H1 (cell line): ENCODE measurements around the gene CABLES2. TPM values are rescaled to one million over a fixed set of nuclear protein-coding genes. Genes with fewer than 3 reads are reported as not detected.
A peak's percentile ranks its signal among the peaks of the same experiment; 100 is the strongest.

Experiments
- CTCF ChIA-PET: fragments of 300-600 bp; sonication (Branson Sonifier 250); formaldehyde crosslinking; loops from one replicate; lab custom pipeline; 2021; ENCODE audit not compliant: partially characterized antibody; lab: Charles Lee
- POLR2A ChIA-PET: fragments of 300-600 bp; sonication (Branson Sonifier 250); formaldehyde crosslinking; loops from one replicate; lab custom pipeline; 2021; ENCODE audit warnings: inconsistent platforms; ENCODE audit not compliant: partially characterized antibody; lab: Charles Lee
- DNase-seq, 2 experiments: peaks; one replicate each; pipeline versions ENCODE4 v3.0.0 to v3.0.0-alpha.2; 2010 to 2022; ENCODE audit warnings: low spot score in 2 of 2, low read depth in 1 of 2, mixed read lengths in 1 of 2
- FAIRE-seq: peaks from 2 replicates; lab custom pipeline; 2011; peaks lifted over from hg19 to GRCh38; lab: Jason Lieb, UNC
- H2AFZ ChIP-seq: 2 replicates; pipeline ENCODE4 v1.8.1; 2012; ENCODE audit warnings: low read length, inconsistent platforms
- H2AK5ac ChIP-seq: 2 replicates; pipeline ENCODE4 v1.6.1; 2013; ENCODE audit warnings: low read depth, low read length
- H2BK120ac ChIP-seq: replicated peaks from 2 replicates; pipeline ENCODE3; 2013; ENCODE audit warnings: low read depth, low read length, inconsistent platforms
- H2BK12ac ChIP-seq: 2 replicates; pipeline ENCODE4 v1.6.1; 2013; ENCODE audit warnings: low read depth, low read length
- H2BK15ac ChIP-seq: 2 replicates; pipeline ENCODE4 v1.6.1; 2013; ENCODE audit warnings: low read length
- H2BK20ac ChIP-seq: 2 replicates; pipeline ENCODE4 v1.6.1; 2013; ENCODE audit warnings: low read length
- H2BK5ac ChIP-seq: 2 replicates; pipeline ENCODE4 v1.6.1; 2013; ENCODE audit warnings: low read depth, low read length
- H3K14ac ChIP-seq: 2 replicates; pipeline ENCODE4 v1.6.1; 2013; ENCODE audit warnings: inconsistent platforms; ENCODE audit not compliant: insufficient read length
- H3K18ac ChIP-seq: 2 replicates; pipeline ENCODE4 v1.6.1; 2013; ENCODE audit warnings: low read length; ENCODE audit errors: extremely low read depth
- H3K23ac ChIP-seq: 2 replicates; pipeline ENCODE4 v1.6.1; 2013; ENCODE audit warnings: inconsistent platforms; ENCODE audit not compliant: insufficient read length
- H3K23me2 ChIP-seq: 2 replicates; pipeline ENCODE4 v1.6.1; 2013; ENCODE audit warnings: low read depth, low read length
- H3K27ac ChIP-seq: 2 replicates; pipeline ENCODE4 v1.6.1; 2011; ENCODE audit warnings: low read depth, low read length, inconsistent platforms
- H3K27me3 ChIP-seq, 4 experiments: replicated peaks in 1 of 4; 1 replicate in 1 of 4; 2 replicates in 3 of 4; pipeline versions ENCODE4 v1.6.1 to v1.8.1; 2011 to 2013; ENCODE audit warnings: low read length in 3 of 4, mild to moderate bottlenecking in 3 of 4, inconsistent platforms in 2 of 4, mixed read lengths in 2 of 4, moderate library complexity in 1 of 4; ENCODE audit not compliant: control insufficient read depth in 3 of 4, insufficient read depth in 3 of 4; ENCODE audit errors: extremely low read depth in 1 of 4
- H3K36me3 ChIP-seq, 4 experiments: 2 replicates each; pipeline versions ENCODE4 v1.6.1 to v1.8.1; 2011 to 2013; ENCODE audit warnings: mild to moderate bottlenecking in 4 of 4, low read length in 3 of 4, moderate library complexity in 2 of 4, control low read depth in 1 of 4, inconsistent platforms in 1 of 4; ENCODE audit not compliant: insufficient read depth in 4 of 4, control insufficient read depth in 2 of 4
- H3K4ac ChIP-seq: replicated peaks from 2 replicates; pipeline ENCODE3; 2013; ENCODE audit warnings: low read length, low read depth, mixed read lengths, inconsistent platforms; ENCODE audit not compliant: insufficient read length
- H3K4me1 ChIP-seq, 4 experiments: replicated peaks in 1 of 4; 1 replicate in 1 of 4; 2 replicates in 3 of 4; pipeline versions ENCODE4 v1.6.1 to v1.8.1; 2011 to 2013; ENCODE audit warnings: low read length in 3 of 4, inconsistent platforms in 2 of 4, mixed read lengths in 1 of 4; ENCODE audit not compliant: insufficient read depth in 4 of 4, control insufficient read depth in 3 of 4
- H3K4me2 ChIP-seq, 2 experiments: 2 replicates each; pipeline versions ENCODE4 v1.6.1 to v1.8.1; 2011 to 2013; ENCODE audit warnings: low read depth in 2 of 2, low read length in 2 of 2, control low read depth in 1 of 2, inconsistent platforms in 1 of 2, mild to moderate bottlenecking in 1 of 2; ENCODE audit not compliant: insufficient read depth in 1 of 2
- H3K4me3 ChIP-seq, 4 experiments: fragments of 200-600, 300-600 bp in 1 of 4; sonication (generic), shearing (Covaris generic), sonication (Bioruptor Twin) in 1 of 4; 2 replicates each; pipeline versions ENCODE4 v1.5.1 to v1.8.1; 2011 to 2016; ENCODE audit warnings: low read length in 4 of 4, low read depth in 3 of 4, control low read depth in 2 of 4, inconsistent platforms in 2 of 4, mild to moderate bottlenecking in 2 of 4, mixed read lengths in 1 of 4, moderate library complexity in 1 of 4; ENCODE audit not compliant: insufficient read depth in 2 of 4; ENCODE audit errors: extremely low read depth in 1 of 4
- H3K56ac ChIP-seq: replicated peaks from 2 replicates; pipeline ENCODE3; 2013; ENCODE audit warnings: low read depth, mild to moderate bottlenecking, mixed read lengths, low read length, inconsistent platforms; ENCODE audit not compliant: insufficient read length
- H3K79me1 ChIP-seq: 2 replicates; pipeline ENCODE4 v1.6.1; 2013; ENCODE audit warnings: low read depth, low read length, control low read depth
- H3K79me2 ChIP-seq, 2 experiments: 2 replicates each; pipeline versions ENCODE4 v1.6.1 to v1.8.1; 2012 to 2013; ENCODE audit warnings: low read length in 2 of 2, mild to moderate bottlenecking in 2 of 2, inconsistent platforms in 1 of 2; ENCODE audit not compliant: insufficient read depth in 2 of 2, control insufficient read depth in 1 of 2
- H3K9ac ChIP-seq, 4 experiments: replicated peaks in 1 of 4; 1 replicate in 1 of 4; 2 replicates in 3 of 4; pipeline versions ENCODE4 v1.6.1 to v1.8.1; 2011 to 2013; ENCODE audit warnings: low read depth in 3 of 4, low read length in 3 of 4, control low read depth in 2 of 4, mild to moderate bottlenecking in 2 of 4, moderate library complexity in 2 of 4, inconsistent platforms in 1 of 4; ENCODE audit errors: extremely low read depth in 1 of 4
- H3K9me3 ChIP-seq, 2 experiments: 2 replicates each; pipeline versions ENCODE4 v1.6.1 to v1.8.1; 2012 to 2013; ENCODE audit warnings: mild to moderate bottlenecking in 2 of 2, moderate library complexity in 2 of 2, control low read depth in 1 of 2, inconsistent platforms in 1 of 2, low read depth in 1 of 2, low read length in 1 of 2, mixed read lengths in 1 of 2; ENCODE audit not compliant: insufficient read depth in 2 of 2
- H4K20me1 ChIP-seq, 2 experiments: replicated peaks in 1 of 2; 2 replicates each; pipeline versions ENCODE3 to v1.8.1; 2011 to 2013; ENCODE audit warnings: inconsistent platforms in 2 of 2, low read length in 2 of 2, mild to moderate bottlenecking in 1 of 2; ENCODE audit not compliant: insufficient read depth in 2 of 2, control insufficient read depth in 1 of 2
- H4K5ac ChIP-seq: 2 replicates; pipeline ENCODE4 v1.6.1; 2013; ENCODE audit warnings: low read length, low read depth, mixed read lengths, inconsistent platforms; ENCODE audit not compliant: insufficient read length
- H4K8ac ChIP-seq: 2 replicates; pipeline ENCODE4 v1.8.0; 2013; ENCODE audit warnings: mild to moderate bottlenecking, moderate library complexity, low read length, inconsistent platforms; ENCODE audit not compliant: insufficient read depth; ENCODE audit errors: extremely low read depth
- H4K91ac ChIP-seq: replicated peaks from 2 replicates; pipeline ENCODE3; 2013; ENCODE audit warnings: low read length, mixed read lengths, inconsistent platforms; ENCODE audit not compliant: insufficient read length
- BACH1 ChIP-seq: IDR thresholded peaks from 2 replicates; pipeline ENCODE4 v1.6.1; 2012; ENCODE audit warnings: low read length, improper control_type of control experiment
- BRCA1 ChIP-seq: IDR thresholded peaks from 2 replicates; pipeline ENCODE4 v1.6.1; 2012; ENCODE audit warnings: low read depth, low read length, improper control_type of control experiment
- EZH2 ChIP-seq: fragments of 200-600 bp; sonication (generic); IDR thresholded peaks from 2 replicates; pipeline ENCODE4 v1.7.1; 2012; ENCODE audit warnings: low read depth, mild to moderate bottlenecking, moderate library complexity, low read length, inconsistent platforms; ENCODE audit not compliant: severe bottlenecking
- HDAC6 ChIP-seq: IDR thresholded peaks from one replicate; pipeline ENCODE4 v1.7.1; 2012; ENCODE audit warnings: low read depth, mild to moderate bottlenecking, inconsistent platforms, low read length, moderate library complexity
- JUND ChIP-seq: IDR thresholded peaks from 2 replicates; pipeline ENCODE4 v1.6.1; 2011; ENCODE audit warnings: mild to moderate bottlenecking, improper control_type of control experiment, low read length
- KDM4A ChIP-seq: IDR thresholded peaks from one replicate; pipeline ENCODE4 v1.7.1; 2012; ENCODE audit warnings: low read depth, mild to moderate bottlenecking, moderate library complexity, low read length, inconsistent platforms; ENCODE audit not compliant: severe bottlenecking
- NANOG ChIP-seq: IDR thresholded peaks from 2 replicates; pipeline ENCODE4 v1.6.1; 2011; ENCODE audit warnings: low read length, low read depth, mild to moderate bottlenecking, inconsistent platforms; ENCODE audit not compliant: insufficient read depth, poor library complexity, severe bottlenecking
- NRF1 ChIP-seq: IDR thresholded peaks from 2 replicates; pipeline ENCODE4 v1.6.1; 2011; ENCODE audit warnings: mild to moderate bottlenecking, low read depth, low read length, improper control_type of control experiment
- RBBP5 ChIP-seq: IDR thresholded peaks from 2 replicates; pipeline ENCODE4 v1.7.1; 2012; ENCODE audit warnings: low read depth, mild to moderate bottlenecking, inconsistent platforms, low read length, moderate library complexity, borderline replicate concordance
- RFX5 ChIP-seq: IDR thresholded peaks from 2 replicates; pipeline ENCODE4 v1.6.1; 2011; ENCODE audit warnings: low read depth, low read length, improper control_type of control experiment, borderline replicate concordance
- RXRA ChIP-seq: IDR thresholded peaks from 2 replicates; pipeline ENCODE4 v1.6.1; 2011; ENCODE audit warnings: low read depth, mild to moderate bottlenecking, low read length, moderate library complexity; ENCODE audit not compliant: insufficient read depth
- TCF12 ChIP-seq: IDR thresholded peaks from 2 replicates; pipeline ENCODE4 v1.6.1; 2011; ENCODE audit warnings: low read depth, mild to moderate bottlenecking, low read length
- WGBS, 2 experiments: shearing (Covaris generic) in 1 of 2; methylation state at CpG; one replicate each; pipeline versions ENCODE4 v1.1.6 to v1.1.7; 2013 to 2015; ENCODE audit warnings: low lambda C conversion rate in 2 of 2, mixed read lengths in 2 of 2, inconsistent platforms in 1 of 2, low coverage in 1 of 2, missing lambda C conversion rate in 1 of 2; ENCODE audit not compliant: insufficient replicate concordance in 2 of 2, insufficient coverage in 1 of 2, insufficient read length in 1 of 2; ENCODE audit errors: extremely low coverage in 1 of 2, missing lambda C conversion rate in 1 of 2; 5-methylcytosine and 5-hydroxymethylcytosine counted together
- polyA plus RNA-seq, 7 experiments: library from polyadenylated mRNA; depleted of rRNA in 3 of 7; stranded (reverse) in 5 of 7; unstranded in 2 of 7; fragments of >200 nt in 5 of 7; fragments of 200-250 nt in 2 of 7; gene quantifications; 1 replicate in 5 of 7; 2 replicates in 1 of 7; 4 replicates in 1 of 7; pipeline versions ENCODE4 v1.2.1 to v1.2.3, GENCODE V29; 2011 to 2013; ENCODE audit warnings: missing spikeins in 2 of 7, mixed read lengths in 2 of 7
- total RNA-seq: library from RNA; stranded (reverse); fragmentation: NEBNext Ultra II Directional; extraction: Animal tissue kit (Norgen Biotek cat#: 25700); gene quantifications from 2 replicates; pipeline ENCODE4 v1.2.1, GENCODE V29; 2021
- TF ChIP-seq, protein P1 (sequence below): IDR thresholded peaks from 2 replicates; pipeline ENCODE4 v1.6.1; 2012; ENCODE audit warnings: inconsistent platforms

CABLES2 gene
- total and polyA plus RNA-seq, 2 of the 8 experiments (the other 6 are each of a cell fraction or from before 2014, with no cell fraction given) = 8.0 to 8.8 TPM

- peaks cover 23 to 61% (median 54%) of the 10 kb centered on the region in 4 experiments; a peak in 7 of 8 replicates for H3K36me3 ChIP-seq
- H3K4ac ChIP-seq = no peak overlapping the region
- H3K9me3 ChIP-seq = peaks cover 0 to 3% of the 10 kb centered on the region in 2 experiments; a peak in 2 of 4 replicates
- no peak overlapping the region for H2BK120ac ChIP-seq
- H3K4me3 ChIP-seq = no peak overlapping the region
- FAIRE-seq (no peak), DNase-seq (no peak)
- peaks cover 0 to 7% (median 4%) of the 10 kb centered on the region in 4 experiments; a peak in 6 of 7 replicates for H3K4me1 ChIP-seq
- peaks cover 4 to 13% of the 10 kb centered on the region in 2 experiments; a peak in 2 of 4 replicates for H3K79me2 ChIP-seq
- H3K56ac ChIP-seq = no peak overlapping the region
- ChIA-PET POLR2A (interaction anchor here (0.6 to 12.3 kb wide), 17 partner anchors 8 to 43 kb away, joined by 3 to 114 read pairs (median 4); partner anchors contain the start of gene LAMA5), CTCF (interaction anchor here (0.6 to 2.7 kb wide), 9 partner anchors 10 to 244 kb away, joined by 3 to 13 read pairs (median 3); no protein-coding TSS in a partner anchor)
- H4K20me1 ChIP-seq = peaks cover 0 to 14% of the 10 kb centered on the region in 2 experiments
- H4K91ac ChIP-seq = no peak overlapping the region
- no peak overlapping the region for H3K4me2 ChIP-seq
- H2BK15ac ChIP-seq = no peak overlapping the region
- H3K27ac ChIP-seq = no peak overlapping the region
- 88% methylated on average over 3 of the region's 7 CpGs; no CpG with 5 or more reads in 1 of the 2 experiments for WGBS, 2 experiments
- no peak overlapping the region for H2BK12ac ChIP-seq
- peaks cover 9% of the 10 kb centered on the region for H3K79me1 ChIP-seq
- no peak overlapping the region for H4K5ac ChIP-seq
- H2BK20ac ChIP-seq = no peak overlapping the region
- no peak overlapping the region for H3K23ac ChIP-seq
- H2AK5ac ChIP-seq = no peak overlapping the region
- H3K27me3 ChIP-seq = no peaks in the 10 kb centered on the region
- H3K18ac ChIP-seq = no peak overlapping the region
- no peak overlapping the region for H2BK5ac ChIP-seq
- no peak overlapping the region for H3K9ac ChIP-seq
- no peak overlapping the region for H2AFZ ChIP-seq
- no peak overlapping the region for H3K14ac ChIP-seq
- peak overlapping the region; percentile 15; the same call in 1 of the 2 replicates for H4K8ac ChIP-seq
- no peaks in the 10 kb centered on the region; the same call in 1 of the 2 replicates for H3K23me2 ChIP-seq
- TF ChIP-seq RBBP5 = no peak
- no peak for TF ChIP-seq TCF12
- TF ChIP-seq BACH1 = no peak
- no peak for TF ChIP-seq RFX5
- TF ChIP-seq RXRA = no peak
- TF ChIP-seq EZH2 = no peak
- no peak for TF ChIP-seq JUND
- no peak for TF ChIP-seq NRF1
- no peak for TF ChIP-seq KDM4A
- no peak for TF ChIP-seq BRCA1
- no peak for TF ChIP-seq HDAC6
- TF ChIP-seq, protein P1, sequence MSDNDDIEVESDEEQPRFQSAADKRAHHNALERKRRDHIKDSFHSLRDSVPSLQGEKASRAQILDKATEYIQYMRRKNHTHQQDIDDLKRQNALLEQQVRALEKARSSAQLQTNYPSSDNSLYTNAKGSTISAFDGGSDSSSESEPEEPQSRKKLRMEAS = no peak
- TF ChIP-seq NANOG = no peak
Observed at GRCh38 chr20:62349556-62350097, 57.5 kb downstream of the CABLES2 start.
